ENCODE results near the gene SPOCD1. TPM values are rescaled to one million over a fixed set of nuclear protein-coding genes. Genes with fewer than 3 reads are reported as not detected.
"Not testable (repeated sequence)": the region's sequence is repeated elsewhere in the genome, so short reads cannot be mapped to it uniquely, and the experiment has no call there.

SPOCD1 gene
- total RNA-seq, 1 experiment from 2014 or later = 10.2 TPM

GRCh38 chr1:31822766-31823165, 6.9 kb upstream of the SPOCD1 start:
- no peak overlapping the region for H2AFZ ChIP-seq
- H3K4me3 ChIP-seq = no peak overlapping the region
- no peaks in the 10 kb centered on the region for H3K36me3 ChIP-seq (ENCODE audit: low read depth)
- intact Hi-C loops (cut with micrococcal nuclease; ENCODE audit: unreplicated experiment) = no loop called here
- DNase-seq = no peak
- no peaks in the 10 kb centered on the region for H4K20me1 ChIP-seq (ENCODE audit: insufficient read depth)
- POLR2A ChIA-PET (ENCODE audit: unreplicated experiment) = no interaction called here
- no peaks in the 10 kb centered on the region for H3K4me1 ChIP-seq (replicated peaks; ENCODE audit: insufficient read depth)
- H3K9me3 ChIP-seq (ENCODE audit: insufficient read depth, low read depth) = no peaks in the 10 kb centered on the region
- no peak for TF ChIP-seq EZH2 (IDR thresholded peaks at IDR 0.05; ENCODE audit: low read depth)
- no peak for TF ChIP-seq CTCF (conservative IDR thresholded peaks at IDR 0.05)
- peaks cover 7% of the 10 kb centered on the region; the same call in 1 of the 2 replicates for H3F3A ChIP-seq (ENCODE audit: insufficient read depth, low read depth)
- no peak overlapping the region for H3K27ac ChIP-seq
- H3K4me2 ChIP-seq = no peak overlapping the region
- no peaks in the 10 kb centered on the region for H3K9me2 ChIP-seq (ENCODE audit: insufficient read depth)
- BruUV-seq (replicated peaks) = no TSS peak
- no peaks in the 10 kb centered on the region for H3K79me2 ChIP-seq (ENCODE audit: low read depth)
- CTCF ChIA-PET = interaction anchor here (0.6 kb wide), 1 partner anchor 73 kb away, joined by 3 read pairs; no protein-coding TSS in a partner anchor
- H3K27me3 ChIP-seq (ENCODE audit: insufficient read depth, low read depth) = no peaks in the 10 kb centered on the region

GRCh38 chr1:31820196-31820595, 4.4 kb upstream of the SPOCD1 start:
- H3K27me3 ChIP-seq (ENCODE audit: insufficient read depth, low read depth); POLR2A ChIA-PET (ENCODE audit: unreplicated experiment); H3K4me3 ChIP-seq; H3K4me2 ChIP-seq; H3K9me2 ChIP-seq (ENCODE audit: insufficient read depth); BruUV-seq (replicated peaks); H3F3A ChIP-seq (ENCODE audit: insufficient read depth, low read depth); DNase-seq; H3K9me3 ChIP-seq (ENCODE audit: insufficient read depth, low read depth); H2AFZ ChIP-seq; H3K79me2 ChIP-seq (ENCODE audit: low read depth); CTCF ChIA-PET; H3K4me1 ChIP-seq (replicated peaks; ENCODE audit: insufficient read depth); H3K27ac ChIP-seq; intact Hi-C loops (cut with micrococcal nuclease; ENCODE audit: unreplicated experiment); H4K20me1 ChIP-seq (ENCODE audit: insufficient read depth); H3K36me3 ChIP-seq (ENCODE audit: low read depth): not testable (repeated sequence)

GRCh38 chr1:31818206-31818605, 2.4 kb upstream of the SPOCD1 start:
- ChIA-PET POLR2A (ENCODE audit: unreplicated experiment) (interaction anchor here (0.6 kb wide), 2 partner anchors 662 to 1042 kb away, joined by 5 to 9 read pairs; no protein-coding TSS in a partner anchor), CTCF (interaction anchor here (0.6 kb wide), 1 partner anchor 11 kb away, joined by 3 read pairs; no protein-coding TSS in a partner anchor)
- Histone ChIP-seq H3K36me3 (ENCODE audit: low read depth) (no peaks in the 10 kb centered on the region), H3K9me3 (ENCODE audit: insufficient read depth, low read depth) (no peaks in the 10 kb centered on the region), H3K9me2 (ENCODE audit: insufficient read depth) (no peaks in the 10 kb centered on the region), H2AFZ (no peak overlapping the region), H3K4me3 (no peak overlapping the region), H3K27ac (no peak overlapping the region), H3K4me1 (replicated peaks; ENCODE audit: insufficient read depth) (peaks cover 5% of the 10 kb centered on the region), H3K79me2 (ENCODE audit: low read depth) (no peaks in the 10 kb centered on the region), H3F3A (ENCODE audit: insufficient read depth, low read depth) (peaks cover 7% of the 10 kb centered on the region; the same call in 1 of the 2 replicates), H4K20me1 (ENCODE audit: insufficient read depth) (no peaks in the 10 kb centered on the region), H3K4me2 (no peak overlapping the region), H3K27me3 (ENCODE audit: insufficient read depth, low read depth) (no peaks in the 10 kb centered on the region)
- TF ChIP-seq CTCF (conservative IDR thresholded peaks at IDR 0.05) = no peak
- TF ChIP-seq EZH2 (IDR thresholded peaks at IDR 0.05; ENCODE audit: low read depth) = no peak
- no peak for DNase-seq
- intact Hi-C loops (cut with micrococcal nuclease; ENCODE audit: unreplicated experiment) = loop anchor here (5.0 to 10.0 kb wide), 2 partner anchors 117 to 144 kb away; partner anchors contain the start of gene PTP4A2
- BruUV-seq (replicated peaks) = no TSS peak

GRCh38 chr1:31816947-31817346, 1.1 kb upstream of the SPOCD1 start:
- H3K4me3 ChIP-seq; H3K4me2 ChIP-seq; H3K27ac ChIP-seq; H3K36me3 ChIP-seq (ENCODE audit: low read depth); H2AFZ ChIP-seq; H3K9me3 ChIP-seq (ENCODE audit: insufficient read depth, low read depth); H3K4me1 ChIP-seq (replicated peaks; ENCODE audit: insufficient read depth); H3K27me3 ChIP-seq (ENCODE audit: insufficient read depth, low read depth); DNase-seq; H3K9me2 ChIP-seq (ENCODE audit: insufficient read depth); BruUV-seq (replicated peaks); H3K79me2 ChIP-seq (ENCODE audit: low read depth); H3F3A ChIP-seq (ENCODE audit: insufficient read depth, low read depth); CTCF ChIA-PET; H4K20me1 ChIP-seq (ENCODE audit: insufficient read depth): not testable (repeated sequence)
- POLR2A ChIA-PET (ENCODE audit: unreplicated experiment) = interaction anchor here (0.7 kb wide), 1 partner anchor 142 kb away, joined by 3 read pairs; no protein-coding TSS in a partner anchor
- intact Hi-C loops (cut with micrococcal nuclease; ENCODE audit: unreplicated experiment) = loop anchor here (5.0 to 10.0 kb wide), 2 partner anchors 118 to 145 kb away; partner anchors contain the start of gene PTP4A2

- H3K9me3 ChIP-seq (ENCODE audit: insufficient read depth, low read depth); DNase-seq; H2AFZ ChIP-seq; H3K4me2 ChIP-seq; BruUV-seq (replicated peaks); H3K27me3 ChIP-seq (ENCODE audit: insufficient read depth, low read depth); H3K9me2 ChIP-seq (ENCODE audit: insufficient read depth); H3K27ac ChIP-seq; H3K4me1 ChIP-seq (replicated peaks; ENCODE audit: insufficient read depth); H3F3A ChIP-seq (ENCODE audit: insufficient read depth, low read depth); CTCF ChIA-PET; H3K79me2 ChIP-seq (ENCODE audit: low read depth); H3K4me3 ChIP-seq; H4K20me1 ChIP-seq (ENCODE audit: insufficient read depth); H3K36me3 ChIP-seq (ENCODE audit: low read depth): not testable (repeated sequence)
- POLR2A ChIA-PET (ENCODE audit: unreplicated experiment) = interaction anchor here (0.6 to 0.7 kb wide), 2 partner anchors 142 to 896 kb away, joined by 3 to 4 read pairs; no protein-coding TSS in a partner anchor
- intact Hi-C loops (cut with micrococcal nuclease; ENCODE audit: unreplicated experiment) = loop anchor here (5.0 to 10.0 kb wide), 2 partner anchors 118 to 146 kb away; partner anchors contain the start of gene PTP4A2
These were observed 679 bp upstream of the SPOCD1 start for GRCh38 chr1:31816501-31816900.
